GM12875 (cell line): Measurements from ENCODE around the gene NPR2.

Experiments used
- H3K4me3 ChIP-seq: one replicate; pipeline ENCODE4 v1.5.1; 2011; ENCODE audit warnings: low read depth, low read length, control low read depth
- CTCF ChIP-seq: IDR thresholded peaks from 2 replicates; pipeline ENCODE4 v1.5.1; 2011; ENCODE audit warnings: low read depth, mild to moderate bottlenecking, control low read depth, inconsistent platforms, low read length, moderate library complexity, borderline replicate concordance; ENCODE audit not compliant: insufficient read depth

NPR2 gene

GRCh38 chr9:35763181-35763580, 28.2 kb upstream of the NPR2 start:
- TF ChIP-seq CTCF = no peak
- no peak overlapping the region for H3K4me3 ChIP-seq

GRCh38 chr9:35763803-35764202, 27.6 kb upstream of the NPR2 start:
- H3K4me3 ChIP-seq = no peak overlapping the region
- TF ChIP-seq CTCF = no peak

GRCh38 chr9:35766997-35767396, 24.4 kb upstream of the NPR2 start:
- TF ChIP-seq CTCF = no peak
- no peak overlapping the region for H3K4me3 ChIP-seq

- no peak overlapping the region for H3K4me3 ChIP-seq
- TF ChIP-seq CTCF = no peak
Measured at GRCh38 chr9:35767458-35767857, 23.9 kb upstream of the NPR2 start.

- no peak for TF ChIP-seq CTCF
- H3K4me3 ChIP-seq = no peak overlapping the region
Measured at GRCh38 chr9:35769763-35770162, 21.6 kb upstream of the NPR2 start.

GRCh38 chr9:35771075-35771433, 20.3 kb upstream of the NPR2 start:
- H3K4me3 ChIP-seq = no peak overlapping the region
- TF ChIP-seq CTCF = no peak

GRCh38 chr9:35771534-35771933, 19.9 kb upstream of the NPR2 start:
- no peak overlapping the region for H3K4me3 ChIP-seq
- TF ChIP-seq CTCF = no peak
